Heart left ventricle (tissue), 16 donors: ENCODE results near the gene MAML1. TPM values are rescaled to one million over a fixed set of nuclear protein-coding genes. Genes with fewer than 3 reads are reported as not detected.

Experiments
- ATAC-seq, 4 donors: fragments of 200-7000 bp; cut with Tn5 transposase; one replicate each; pipeline ENCODE4 v1.9.1; 2020 to 2022; ENCODE audit warnings: moderate library complexity in 4 of 4, mild to moderate bottlenecking in 3 of 4, moderate number of reproducible peaks in 1 of 4
- DNase-seq, 5 donors: peaks; one replicate each; pipeline ENCODE4 v3.0.0-alpha.2; 2020
- H3K27ac ChIP-seq, 12 donors: fragments of 200-600 bp; sonication (generic) in 4 of 12; one replicate each; pipeline versions ENCODE4 v1.5.0 to v1.8.0; 2016 to 2022; ENCODE audit warnings: mild to moderate bottlenecking in 2 of 12
- H3K27me3 ChIP-seq, 9 donors: fragments of 200-600 bp; sonication (generic) in 2 of 9; one replicate each; pipeline versions ENCODE4 v1.5.1 to v1.8.0; 2016 to 2022; ENCODE audit warnings: mild to moderate bottlenecking in 3 of 9
- H3K36me3 ChIP-seq, 9 donors: fragments of 200-600 bp; sonication (generic) in 2 of 9; one replicate each; pipeline versions ENCODE4 v1.5.0 to v1.8.0; 2018 to 2022; ENCODE audit warnings: mild to moderate bottlenecking in 2 of 9
- H3K4me1 ChIP-seq, 12 donors: fragments of 200-600 bp; sonication (generic) in 4 of 12; one replicate each; pipeline versions ENCODE4 v1.5.0 to v1.8.0; 2016 to 2022; ENCODE audit warnings: mild to moderate bottlenecking in 3 of 12
- H3K4me3 ChIP-seq, 12 donors: fragments of 200-600 bp; sonication (generic) in 4 of 12; one replicate each; pipeline versions ENCODE4 v1.5.0 to v1.8.0; 2017 to 2022; ENCODE audit warnings: mild to moderate bottlenecking in 9 of 12, moderate library complexity in 4 of 12
- H3K9me3 ChIP-seq, 12 donors: fragments of 200-600 bp; sonication (generic) in 4 of 12; one replicate each; pipeline versions ENCODE4 v1.5.0 to v1.8.0; 2016 to 2022; ENCODE audit warnings: mild to moderate bottlenecking in 1 of 12
- CTCF ChIP-seq, 12 donors: fragments of 200-600 bp; sonication (generic) in 4 of 12; IDR thresholded peaks; one replicate each; pipeline versions ENCODE4 v1.5.0 to v1.8.0; 2018 to 2022; ENCODE audit warnings: antibody characterized with exemption in 12 of 12, mild to moderate bottlenecking in 5 of 12
- POLR2A ChIP-seq, 2 donors: fragments of 450-650 bp; IDR thresholded peaks; one replicate each; pipeline ENCODE4 v1.6.1; 2017; ENCODE audit warnings: antibody characterized with exemption in 2 of 2, mild to moderate bottlenecking in 2 of 2, moderate library complexity in 2 of 2
- WGBS, 4 donors: extraction: QIAGEN DNeasy Blood & Tissue Kit in 2 of 4; methylation state at CpG; one replicate each; pipeline versions ENCODE4 v1.1.5 to v1.1.7; 2013 to 2018; 5-methylcytosine and 5-hydroxymethylcytosine counted together
- intact Hi-C, 10 donors: fragments of 100-400 bp; cut with DNase I; formaldehyde crosslinking; loops; one replicate each; pipeline versions ENCODE4 v1.11.1 to v1.14.2; 2022
- polyA plus RNA-seq, 2 donors: library from polyadenylated mRNA; stranded (reverse); fragments of 200-250 nt; gene quantifications; one replicate each; pipeline ENCODE4 v1.2.3, GENCODE V29; 2013
- total RNA-seq, 9 donors: library from RNA; depleted of rRNA in 2 of 9; stranded (reverse); fragments of >200 nt in 2 of 9; fragmentation: NEBNext Ultra II Directional in 3 of 9; extraction: Animal tissue kit (Norgen Biotek cat#: 25700) in 3 of 9; gene quantifications; one replicate each; pipeline versions ENCODE4 v1.1.0 to v1.2.4, GENCODE V29; 2016 to 2023
- donor health status: ischemic (EF 13 %, LVEDD 7.1; RV severe dilation, severe dysfunction).
- donor health status: healthy with polysubstance abuse.
- donor health status: DM: no; HTN: yes; CAD: no.
- donor health status: DM: no; HTN: no; CAD: no.
- donor health status: ischemic (EF 25% LVEDD 6.9; RV normal size, moderate dysfunction).
- donor health status: ischemic (EF 25% LVEDD 5.7; RV mildly dilated, moderate dysfunction).
- donor health status: healthy.
- donor health status: DM: yes; HTN: yes; CAD: no.
- donor health status: ischemic (EF 35%, LVEDD 5.7; RV mildly dilated, moderate dysfunction).
- donor health status: nonischemic (EF 11% LVEDD 7.7; RV severe dilation, severe dysfunction).
- donor health status: DM: yes; HTN: yes; CAD: no.
- donor health status: PGD.
- donor health status: ischemic (EF 29% LVEDD 5.4; RV normal size, mild dysfunction).
- donor health status: nonischemic (EF 23%, LVEDD 6.1; RV moderate dilation, normal function).

Gene MAML1
- total and polyA plus RNA-seq, 11 donors = 6.9 to 18.0 (median 11.8) TPM

DNA sequence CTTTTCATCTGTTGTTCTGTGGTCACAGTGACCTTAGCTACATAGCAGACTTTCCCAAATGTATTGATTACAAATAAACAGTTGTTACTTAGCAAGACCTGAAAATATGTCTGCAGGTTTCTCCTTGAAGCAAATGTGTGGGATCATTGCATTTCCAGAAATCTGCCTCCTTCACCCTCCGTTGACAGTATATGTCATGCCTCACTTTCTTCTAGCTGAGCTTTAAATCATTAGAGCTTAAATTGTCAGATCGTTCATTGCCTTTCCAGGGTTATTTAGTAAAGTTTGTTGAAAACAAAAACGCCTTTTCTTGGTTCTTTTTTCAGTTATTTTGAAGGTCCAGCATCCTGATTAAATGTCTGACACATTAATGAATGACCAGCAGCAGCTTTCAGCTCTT is 2.3 kb upstream of the MAML1 start:
- Histone ChIP-seq H3K9me3 (no peaks in the 10 kb centered on the region), H3K27me3 (no peaks in the 10 kb centered on the region), H3K4me1 (peaks cover 3 to 49% (median 19%) of the 10 kb centered on the region in 12 donors), H3K27ac (peak overlapping the region in 1 of 12 donors; percentile 97), H3K4me3 (no peak overlapping the region), H3K36me3 (peaks cover 0 to 68% (median 58%) of the 10 kb centered on the region in 9 donors)
- no peak for TF ChIP-seq POLR2A (IDR thresholded peaks at IDR 0.05)
- no peak for TF ChIP-seq CTCF (IDR thresholded peaks at IDR 0.05)
- 70 to 74% (median 73%) methylated on average over 3 of the region's 3 CpGs for WGBS, 4 donors
- ATAC-seq (no peak), DNase-seq (no peak)
- intact Hi-C loops = loop anchor here in 1 of 10 donors (5.0 kb wide), 1 partner anchor 108 kb away; the partner anchor contains the start of gene HNRNPH1

DNA sequence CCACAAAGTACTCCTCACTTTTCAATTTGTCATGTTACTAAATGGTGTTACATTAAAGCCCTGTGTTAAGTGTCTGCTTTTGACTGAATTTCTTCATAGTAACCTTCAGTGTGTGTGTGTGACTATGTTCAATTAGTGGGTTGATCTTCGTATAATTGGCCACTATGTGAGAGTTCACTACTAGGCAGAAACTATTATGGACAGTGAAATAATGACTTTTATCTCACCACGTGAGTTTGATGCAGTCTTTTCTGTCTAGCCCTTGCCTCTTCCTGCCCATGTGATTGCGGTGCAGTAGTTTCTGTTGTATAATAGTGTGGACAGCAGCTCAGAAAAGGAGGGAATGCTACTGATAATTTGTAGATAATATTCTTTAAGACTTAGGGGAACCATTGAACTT is 1.8 kb upstream of the MAML1 start:
- H3K27ac ChIP-seq = peak overlapping the region in 3 of 12 donors; percentile 12 to 97 (median 96)
- TF ChIP-seq CTCF (IDR thresholded peaks at IDR 0.05) (no peak), POLR2A (IDR thresholded peaks at IDR 0.05) (no peak)
- H3K4me3 ChIP-seq = no peak overlapping the region
- 65 to 79% (median 67%) methylated on average over 3 of the region's 3 CpGs for WGBS, 4 donors
- peaks cover 0 to 63% (median 53%) of the 10 kb centered on the region in 9 donors for H3K36me3 ChIP-seq
- ATAC-seq (no peak), DNase-seq (no peak)
- intact Hi-C loops = loop anchor here in 1 of 10 donors (5.0 kb wide), 1 partner anchor 109 kb away; the partner anchor contains the start of gene HNRNPH1
- H3K27me3 ChIP-seq = no peaks in the 10 kb centered on the region
- H3K9me3 ChIP-seq = no peaks in the 10 kb centered on the region
- peaks cover 3 to 54% (median 24%) of the 10 kb centered on the region in 12 donors for H3K4me1 ChIP-seq

GRCh38 chr5:179731791-179732411 is 721 bp upstream of the MAML1 start:
- ATAC-seq = peak in 2 of 4 donors; percentile 1 to 16
- intact Hi-C loops = loop anchor here in 3 of 10 donors (1.0 to 5.0 kb wide), 5 partner anchors 33 to 110 kb away; partner anchors contain the start of genes CANX (in 3 of the 3) and HNRNPH1 (in 1 of the 3)
- peaks cover 0 to 53% (median 42%) of the 10 kb centered on the region in 9 donors for H3K36me3 ChIP-seq

More at GRCh38 chr5:179731791-179732411, 721 bp upstream of the MAML1 start:
- Histone ChIP-seq H3K4me1 (peaks cover 3 to 64% (median 33%) of the 10 kb centered on the region in 12 donors), H3K9me3 (no peaks in the 10 kb centered on the region), H3K27ac (peak overlapping the region in 11 of 12 donors; percentile 68 to 97 (median 94)), H3K4me3 (peak overlapping the region in 11 of 12 donors; percentile 1 to 95 (median 79)), H3K27me3 (no peaks in the 10 kb centered on the region)
- no peak for TF ChIP-seq CTCF (IDR thresholded peaks at IDR 0.05)
- no peak for TF ChIP-seq POLR2A (IDR thresholded peaks at IDR 0.05)
- 58 to 67% (median 63%) methylated on average over 24 of the region's 24 CpGs for WGBS, 4 donors
- DNase-seq = peak in 4 of 5 donors; percentile 11 to 40 (median 30)
